Parathyroid adenoma (tissue), 2 donors: Measurements from ENCODE around the gene ANK3.

Experiments used
- H2AFZ ChIP-seq: fragments of 300-600 bp; sonication (generic); one replicate; pipeline ENCODE4 v1.7.0; 2017; ENCODE audit warnings: antibody characterized with exemption, mild to moderate bottlenecking
- H3K27ac ChIP-seq: fragments of 300-600 bp; sonication (generic); one replicate; pipeline ENCODE4 v1.7.0; 2017
- H3K27me3 ChIP-seq: fragments of 300-600 bp; sonication (generic); one replicate; pipeline ENCODE4 v1.7.0; 2017; ENCODE audit warnings: low read length; ENCODE audit not compliant: control insufficient read depth, insufficient read depth
- H3K36me3 ChIP-seq: fragments of 300-600 bp; sonication (generic); one replicate; pipeline ENCODE4 v1.7.0; 2017; ENCODE audit warnings: low read length; ENCODE audit not compliant: control insufficient read depth, insufficient read depth
- H3K4me1 ChIP-seq: fragments of 300-600 bp; sonication (generic); one replicate; pipeline ENCODE4 v1.7.0; 2017; ENCODE audit warnings: control low read depth
- H3K4me2 ChIP-seq: fragments of 300-600 bp; sonication (generic); one replicate; pipeline ENCODE4 v1.7.0; 2017; ENCODE audit warnings: low read length
- H3K4me3 ChIP-seq: fragments of 300-600 bp; sonication (generic); one replicate; pipeline ENCODE4 v1.7.0; 2017; ENCODE audit warnings: low read depth, low read length
- H3K79me2 ChIP-seq: fragments of 300-600 bp; sonication (generic); one replicate; pipeline ENCODE4 v1.7.0; 2017; ENCODE audit warnings: control low read depth
- H3K9ac ChIP-seq: fragments of 300-600 bp; sonication (generic); one replicate; pipeline ENCODE4 v1.7.0; 2017; ENCODE audit warnings: mild to moderate bottlenecking
- H3K9me3 ChIP-seq: fragments of 300-600 bp; sonication (generic); one replicate; pipeline ENCODE4 v1.7.0; 2017; ENCODE audit warnings: low read length; ENCODE audit not compliant: control insufficient read depth
- CTCF ChIP-seq: fragments of 300-600 bp; sonication (generic); IDR thresholded peaks from one replicate; pipeline ENCODE4 v1.7.0; 2017; ENCODE audit warnings: antibody characterized with exemption, mild to moderate bottlenecking
- donor health status: primary hyperparathyroidism.

Gene ANK3

GRCh38 chr10:60430017-60430416 is 40.3 kb upstream of the ANK3 start:
- Histone ChIP-seq H3K79me2 (no peaks in the 10 kb centered on the region), H3K27ac (no peak overlapping the region), H2AFZ (no peak overlapping the region), H3K27me3 (no peaks in the 10 kb centered on the region), H3K4me2 (no peak overlapping the region), H3K4me1 (peaks cover 5% of the 10 kb centered on the region), H3K4me3 (no peak overlapping the region), H3K36me3 (no peaks in the 10 kb centered on the region), H3K9me3 (no peaks in the 10 kb centered on the region), H3K9ac (no peak overlapping the region)
- TF ChIP-seq CTCF, result no peak

- H3K4me1 ChIP-seq, result peaks cover 6% of the 10 kb centered on the region
- no peak overlapping the region for H3K4me3 ChIP-seq
- no peak overlapping the region for H3K27ac ChIP-seq
These were observed 39.6 kb upstream of the ANK3 start for GRCh38 chr10:60429084-60429849.

GRCh38 chr10:60428387-60428737 is 38.7 kb upstream of the ANK3 start:
- H3K27me3 ChIP-seq, result no peaks in the 10 kb centered on the region

More at GRCh38 chr10:60429084-60429849, 39.6 kb upstream of the ANK3 start:
- Histone ChIP-seq H3K79me2 (no peaks in the 10 kb centered on the region), H2AFZ (no peak overlapping the region), H3K27me3 (no peaks in the 10 kb centered on the region), H3K9me3 (no peaks in the 10 kb centered on the region), H3K36me3 (no peaks in the 10 kb centered on the region), H3K4me2 (no peak overlapping the region), H3K9ac (no peak overlapping the region)
- no peak for TF ChIP-seq CTCF

GRCh38 chr10:60427709-60428386 is 38.2 kb upstream of the ANK3 start:
- H3K79me2 ChIP-seq, result no peaks in the 10 kb centered on the region
- H3K4me1 ChIP-seq, result peaks cover 12% of the 10 kb centered on the region
- no peak overlapping the region for H3K9ac ChIP-seq
- H3K36me3 ChIP-seq, result no peaks in the 10 kb centered on the region
- H3K27me3 ChIP-seq, result no peaks in the 10 kb centered on the region
- peak overlapping the region; percentile 17 for H2AFZ ChIP-seq
- no peaks in the 10 kb centered on the region for H3K9me3 ChIP-seq
- TF ChIP-seq CTCF, result no peak
- no peak overlapping the region for H3K27ac ChIP-seq
- H3K4me2 ChIP-seq, result no peak overlapping the region
- H3K4me3 ChIP-seq, result no peak overlapping the region

More at GRCh38 chr10:60428387-60428737, 38.7 kb upstream of the ANK3 start:
- H3K36me3 ChIP-seq, result no peaks in the 10 kb centered on the region
- H3K27ac ChIP-seq, result no peak overlapping the region
- no peak overlapping the region for H3K9ac ChIP-seq
- H2AFZ ChIP-seq, result peak overlapping the region; percentile 17
- H3K4me2 ChIP-seq, result no peak overlapping the region
- H3K4me1 ChIP-seq, result peaks cover 12% of the 10 kb centered on the region
- no peak for TF ChIP-seq CTCF
- no peak overlapping the region for H3K4me3 ChIP-seq
- no peaks in the 10 kb centered on the region for H3K9me3 ChIP-seq
- no peaks in the 10 kb centered on the region for H3K79me2 ChIP-seq
